GM18861 (cell line): ENCODE results near the gene HADHA.

ENCODE experiments used
- ATAC-seq: cut with Tn5 transposase; IDR thresholded peaks from one replicate; pipeline ENCODE4 v1.9.1; 2021; ENCODE audit not compliant: unreplicated experiment

HADHA gene

GRCh38 chr2:26144953-26145680 is 99.3 kb downstream of the HADHA start:
- ATAC-seq = no peak

GRCh38 chr2:26144031-26144430 is 100.4 kb downstream of the HADHA start:
- ATAC-seq = no peak

- ATAC-seq = no peak
Measured at GRCh38 chr2:26141145-26141769, 103.2 kb downstream of the HADHA start.
